DND-41 (cell line): ENCODE data around the gene PIK3C2B.
"Not testable (repeated sequence)": the region's sequence is repeated elsewhere in the genome, so short reads cannot be mapped to it uniquely, and the experiment has no call there.

Source experiments
- EZH2 ChIP-seq: IDR thresholded peaks from 3 replicates; pipeline ENCODE4 v1.6.1; 2012; ENCODE audit warnings: borderline replicate concordance, low read depth, mild to moderate bottlenecking, moderate library complexity, low read length, inconsistent platforms; ENCODE audit not compliant: severe bottlenecking
- TF ChIP-seq, protein P1 (sequence below): IDR thresholded peaks from 2 replicates; pipeline ENCODE4 v1.5.1; 2012; ENCODE audit warnings: borderline replicate concordance, low read length, moderate library complexity, mild to moderate bottlenecking; ENCODE audit not compliant: poor library complexity, severe bottlenecking; ENCODE audit errors: extremely low read depth

DNA sequence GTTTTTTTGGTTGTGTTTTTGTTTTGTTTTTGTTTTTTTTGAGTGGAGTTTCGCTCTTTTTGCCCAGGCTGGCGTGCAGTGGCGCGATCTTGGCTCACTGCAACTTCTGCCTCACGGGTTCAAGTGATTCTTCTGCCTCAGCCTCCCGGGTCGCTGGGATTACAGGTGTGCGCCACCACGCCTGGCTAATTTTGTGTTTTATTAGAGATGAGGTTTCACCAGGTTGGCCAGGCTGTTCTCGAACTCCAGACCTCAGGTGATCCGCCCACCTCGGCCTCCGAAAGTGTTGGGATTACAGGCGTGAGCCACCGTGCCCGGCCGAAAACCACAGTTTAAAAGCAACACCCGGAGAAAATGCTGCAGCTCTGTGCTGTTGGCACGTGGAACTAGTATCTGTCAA lies 22.8 kb upstream of the PIK3C2B start:
- TF ChIP-seq, protein P1, sequence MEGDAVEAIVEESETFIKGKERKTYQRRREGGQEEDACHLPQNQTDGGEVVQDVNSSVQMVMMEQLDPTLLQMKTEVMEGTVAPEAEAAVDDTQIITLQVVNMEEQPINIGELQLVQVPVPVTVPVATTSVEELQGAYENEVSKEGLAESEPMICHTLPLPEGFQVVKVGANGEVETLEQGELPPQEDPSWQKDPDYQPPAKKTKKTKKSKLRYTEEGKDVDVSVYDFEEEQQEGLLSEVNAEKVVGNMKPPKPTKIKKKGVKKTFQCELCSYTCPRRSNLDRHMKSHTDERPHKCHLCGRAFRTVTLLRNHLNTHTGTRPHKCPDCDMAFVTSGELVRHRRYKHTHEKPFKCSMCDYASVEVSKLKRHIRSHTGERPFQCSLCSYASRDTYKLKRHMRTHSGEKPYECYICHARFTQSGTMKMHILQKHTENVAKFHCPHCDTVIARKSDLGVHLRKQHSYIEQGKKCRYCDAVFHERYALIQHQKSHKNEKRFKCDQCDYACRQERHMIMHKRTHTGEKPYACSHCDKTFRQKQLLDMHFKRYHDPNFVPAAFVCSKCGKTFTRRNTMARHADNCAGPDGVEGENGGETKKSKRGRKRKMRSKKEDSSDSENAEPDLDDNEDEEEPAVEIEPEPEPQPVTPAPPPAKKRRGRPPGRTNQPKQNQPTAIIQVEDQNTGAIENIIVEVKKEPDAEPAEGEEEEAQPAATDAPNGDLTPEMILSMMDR: not testable (repeated sequence)
- not testable (repeated sequence) for TF ChIP-seq EZH2
